NCI-H69 (cell line): ENCODE results near the gene GPC1.

Experiments
- DNase-seq: peaks from one replicate; lab custom pipeline; 2025; lab: John Stamatoyannopoulos, UW

GPC1 gene

DNA sequence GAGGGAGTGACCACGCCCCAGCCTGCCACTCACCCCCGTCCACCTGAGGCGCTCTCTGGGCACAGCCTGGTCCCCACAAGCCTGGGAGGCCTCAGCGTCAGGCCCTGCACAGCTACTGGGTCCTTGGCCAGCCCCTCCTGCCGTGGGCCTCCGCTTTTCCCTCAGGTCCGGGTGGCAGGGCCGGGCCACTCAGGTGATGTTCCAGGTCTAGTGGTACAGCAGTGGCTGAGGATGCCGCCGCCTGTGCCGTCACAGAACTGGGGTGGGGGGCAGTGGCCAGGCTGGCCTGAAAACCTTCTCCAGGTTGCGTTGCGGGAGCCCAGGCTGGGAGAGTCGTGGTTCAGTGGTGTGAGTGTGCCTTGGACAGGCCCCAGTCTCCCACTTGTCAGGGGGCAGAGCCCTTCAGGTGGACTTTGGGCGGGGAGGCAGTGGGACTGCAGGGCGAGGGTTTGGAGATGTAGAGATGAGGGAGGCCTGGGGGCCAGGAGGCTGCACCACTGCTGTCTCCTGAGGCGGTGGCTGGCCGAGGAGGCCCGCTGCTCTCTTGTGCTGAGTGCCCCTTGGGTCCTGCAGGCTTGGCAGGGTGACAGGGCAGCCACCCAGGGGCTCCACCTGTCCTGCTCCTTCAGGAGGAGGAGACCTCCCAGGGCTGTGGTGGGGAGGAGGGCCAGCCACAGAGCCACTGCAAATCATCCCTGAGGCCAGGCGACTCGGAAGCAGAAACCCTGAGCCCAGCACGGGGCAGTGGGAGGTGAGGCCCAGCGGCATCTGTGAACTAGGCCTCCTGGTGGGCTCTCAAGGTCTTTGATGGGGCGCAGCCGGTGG lies 7.6 kb downstream of the GPC1 start:
- no peak for DNase-seq

DNA sequence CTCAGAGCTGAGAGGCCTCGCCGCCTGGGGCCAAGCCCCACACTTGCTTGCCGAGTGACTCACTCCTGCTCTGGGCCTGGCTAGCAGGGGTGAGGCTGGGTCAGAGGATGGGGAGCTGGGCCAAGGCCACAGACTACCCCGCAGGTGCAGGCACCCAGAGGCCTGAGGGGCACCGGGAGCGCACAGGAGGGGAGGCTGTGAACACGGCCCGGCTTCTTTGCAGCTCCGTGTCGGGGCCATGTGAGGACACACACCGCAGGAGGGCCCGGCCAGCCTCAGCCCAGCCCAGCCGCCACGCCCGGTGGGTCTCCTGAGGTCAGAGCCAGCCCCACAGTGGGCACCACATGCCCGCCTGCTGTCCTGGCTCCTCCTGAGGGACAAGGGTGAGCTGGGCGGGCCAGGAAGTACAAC lies 8.4 kb downstream of the GPC1 start:
- no peak for DNase-seq

DNA sequence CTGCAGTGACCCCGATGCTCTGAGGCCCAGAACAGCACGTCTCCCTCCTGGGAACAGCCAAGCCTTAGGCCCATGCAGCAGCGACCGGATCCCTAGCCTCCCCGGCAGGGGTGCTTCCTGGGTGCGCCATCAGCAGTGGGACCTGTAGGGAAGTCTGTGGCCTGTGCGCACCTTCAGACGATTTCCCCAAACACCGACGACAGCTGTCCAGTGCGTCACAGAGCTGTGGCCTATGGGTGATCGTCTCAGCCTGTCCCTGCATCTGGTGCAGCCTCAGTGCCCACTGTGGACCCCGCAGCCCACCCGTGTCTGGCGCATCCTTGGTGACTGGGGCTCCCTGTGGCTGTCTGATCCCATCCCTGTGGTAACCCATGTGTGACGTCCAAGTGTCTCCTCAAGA lies 9.0 kb downstream of the GPC1 start:
- no peak for DNase-seq

DNA sequence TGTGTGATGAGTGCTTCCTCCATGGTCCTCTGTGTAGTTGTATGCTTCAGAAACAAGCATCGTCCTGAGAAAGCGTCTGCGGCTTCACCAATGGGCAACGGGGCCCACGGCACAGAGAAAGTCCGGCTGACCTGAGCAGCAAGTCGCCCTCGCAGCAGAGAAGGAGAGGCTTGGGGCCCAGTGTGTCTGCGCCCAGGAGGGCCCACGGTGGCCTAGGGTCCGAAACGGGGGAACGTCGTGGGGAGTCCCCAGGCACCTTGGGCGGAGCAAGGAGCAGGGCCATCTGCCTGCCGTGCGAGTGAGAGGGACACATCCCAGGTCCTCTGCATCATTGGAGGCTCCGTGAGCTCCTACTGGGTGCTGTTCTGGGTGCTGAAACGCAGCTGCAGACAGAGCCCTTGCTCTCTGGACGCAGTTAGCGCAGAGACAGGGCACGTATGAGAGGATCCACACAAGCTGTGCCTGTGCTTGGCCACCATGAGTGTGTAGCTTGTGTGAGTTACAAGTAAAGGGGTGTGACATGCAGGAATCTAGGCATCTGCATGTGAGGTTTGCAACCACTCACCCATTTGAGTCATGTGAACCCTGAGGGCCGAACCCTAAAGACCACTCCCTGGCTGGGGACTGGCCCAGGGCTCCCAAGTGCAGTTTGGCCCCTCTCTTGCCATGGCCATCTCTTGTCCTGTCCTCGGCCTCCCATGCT lies 10.6 kb downstream of the GPC1 start:
- no peak for DNase-seq

DNA sequence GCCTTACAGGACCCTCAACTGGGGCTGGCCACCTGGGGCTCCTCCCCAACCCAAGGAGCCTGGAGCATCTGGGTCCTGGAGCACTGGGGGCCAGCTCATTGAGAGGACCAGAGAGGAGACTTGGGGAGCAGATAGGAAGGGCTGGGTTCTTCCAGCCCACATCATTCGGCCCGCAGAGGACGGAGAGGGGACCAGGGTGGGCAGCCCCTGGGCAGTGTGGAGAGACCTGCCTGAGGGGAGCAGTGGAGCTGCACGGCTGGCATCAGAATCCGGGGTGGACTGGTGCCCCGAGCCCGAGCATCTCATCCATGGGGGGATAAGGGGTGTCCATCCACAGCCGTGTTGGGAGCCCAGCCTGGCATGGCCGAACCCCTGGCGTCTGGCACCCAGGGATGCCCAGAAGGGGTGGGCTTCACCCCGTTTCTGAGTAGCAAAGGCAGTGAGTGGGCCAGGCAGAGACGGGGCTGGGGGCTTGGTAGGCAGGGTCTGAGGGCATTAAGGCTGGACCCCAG lies 11.3 kb downstream of the GPC1 start:
- no peak for DNase-seq

DNA sequence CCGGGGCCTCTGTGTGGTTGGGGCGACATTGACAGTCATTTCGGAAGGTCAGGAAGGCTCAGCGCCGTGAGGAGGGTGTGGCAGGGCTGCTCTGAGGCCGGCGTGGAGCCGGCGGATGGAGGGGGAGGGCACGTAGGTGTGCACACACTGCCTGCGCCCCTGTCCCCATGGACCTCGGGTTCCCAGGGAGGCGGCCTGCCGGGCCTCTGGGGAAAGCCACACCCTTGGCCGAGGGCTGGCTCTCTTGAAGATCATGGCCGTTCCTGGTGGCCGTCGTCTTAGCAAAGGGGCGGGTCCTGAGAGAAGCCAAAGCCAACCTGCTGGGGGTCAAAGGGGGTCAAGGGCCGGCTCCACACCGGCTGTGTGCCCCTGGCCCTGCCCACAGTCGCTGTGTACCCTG lies 11.9 kb downstream of the GPC1 start:
- no peak for DNase-seq

DNA sequence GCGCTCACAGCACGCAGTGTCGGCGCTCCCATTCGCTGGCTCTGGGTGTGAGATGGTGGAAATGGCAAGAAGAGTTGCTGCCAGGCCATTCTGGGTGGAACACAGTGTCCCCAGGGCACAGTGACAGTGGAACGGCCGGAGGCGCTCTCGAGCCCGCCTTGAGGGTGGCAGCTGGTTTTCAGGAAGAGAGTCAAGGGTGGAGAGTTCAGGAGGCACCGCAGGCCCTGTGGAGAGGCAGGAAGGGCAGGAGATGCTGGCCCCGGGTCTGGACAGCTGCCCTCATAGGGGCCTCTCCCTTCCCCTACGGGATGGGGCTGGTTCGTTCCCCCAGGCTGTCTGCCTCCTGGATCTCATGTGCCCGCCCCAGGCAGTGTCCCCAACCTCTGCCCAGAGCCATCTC lies 12.5 kb downstream of the GPC1 start:
- no peak for DNase-seq

DNA sequence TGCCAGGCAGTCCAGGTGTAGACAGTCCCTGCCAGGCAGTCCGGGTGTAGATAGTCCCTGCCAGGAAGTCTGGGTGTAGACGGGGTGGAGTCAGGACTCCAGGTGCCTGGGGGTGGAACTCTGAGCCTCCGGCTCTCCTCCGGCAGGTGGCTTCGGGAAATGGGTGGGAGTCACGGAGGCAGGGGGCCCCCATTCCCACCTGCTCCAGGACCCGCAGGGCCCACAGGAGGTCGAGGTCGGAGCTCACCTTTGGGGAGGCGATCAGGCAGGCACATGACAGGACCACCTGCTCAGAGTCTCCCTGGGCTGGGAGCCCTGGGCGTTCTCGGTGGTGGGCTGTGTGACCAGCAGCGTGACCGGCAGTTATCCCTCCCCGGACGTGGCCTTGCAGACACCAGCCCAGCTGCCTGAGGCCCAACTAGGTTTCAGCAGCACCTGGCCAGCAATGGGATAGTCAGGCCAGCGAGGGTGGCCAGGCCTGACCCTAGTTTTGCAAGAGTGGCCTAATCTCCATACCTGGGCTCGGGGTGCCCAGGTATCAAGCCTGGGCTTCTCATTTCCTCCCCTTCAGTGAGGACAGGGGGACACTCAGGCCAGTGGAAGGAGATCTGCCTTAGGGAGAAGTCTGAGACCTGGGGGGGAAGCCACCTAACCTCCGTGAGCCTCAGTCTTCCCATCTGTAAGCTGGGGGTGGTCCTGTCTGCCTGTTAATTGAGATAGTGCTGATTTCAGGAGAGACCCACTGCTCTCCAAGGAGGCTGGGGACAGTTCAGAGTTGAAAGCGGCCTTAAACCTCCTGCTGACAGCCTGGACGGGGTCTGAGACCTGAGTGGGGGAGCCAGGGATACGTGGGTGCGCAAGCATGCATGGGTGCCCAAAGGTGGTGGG lies 13.2 kb downstream of the GPC1 start:
- DNase-seq = peak; percentile 44

DNA sequence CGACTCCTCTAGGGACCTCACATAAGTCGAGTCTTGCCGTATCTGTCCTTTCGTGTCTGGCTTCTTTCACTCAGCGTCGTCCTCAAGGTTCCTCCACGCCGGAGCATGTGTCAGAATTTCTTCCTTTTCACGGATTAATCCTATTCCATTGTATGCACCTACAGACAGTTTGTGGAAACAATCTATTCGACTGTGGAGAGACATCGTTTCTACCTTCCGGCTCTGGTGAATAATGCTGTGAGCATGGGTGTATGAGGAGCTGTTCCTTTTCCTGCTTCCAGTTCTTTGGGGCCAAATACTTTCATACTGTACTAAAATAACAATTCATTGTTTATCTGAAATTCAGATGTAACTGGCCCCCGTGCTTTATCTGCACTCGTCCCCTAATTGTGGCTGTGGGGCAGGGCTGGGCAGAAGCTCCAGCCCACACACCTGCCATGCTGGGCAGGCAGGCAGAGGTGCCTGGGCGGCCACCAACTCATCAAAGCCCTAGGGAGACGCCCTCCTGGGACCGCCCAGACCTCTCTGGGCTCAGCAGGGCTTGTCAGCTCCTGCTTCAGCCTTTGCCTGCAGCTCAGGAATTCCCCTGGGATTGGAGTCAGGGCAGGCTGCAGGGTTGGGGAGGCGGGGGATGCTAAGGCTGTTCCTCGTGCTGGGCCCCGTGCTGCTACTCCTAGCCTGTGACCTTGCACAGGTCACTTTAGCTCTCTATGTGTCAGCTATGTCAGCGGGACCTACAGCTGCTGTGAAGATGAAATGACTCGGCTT lies 14.5 kb downstream of the GPC1 start:
- DNase-seq = peak; percentile 68

DNA sequence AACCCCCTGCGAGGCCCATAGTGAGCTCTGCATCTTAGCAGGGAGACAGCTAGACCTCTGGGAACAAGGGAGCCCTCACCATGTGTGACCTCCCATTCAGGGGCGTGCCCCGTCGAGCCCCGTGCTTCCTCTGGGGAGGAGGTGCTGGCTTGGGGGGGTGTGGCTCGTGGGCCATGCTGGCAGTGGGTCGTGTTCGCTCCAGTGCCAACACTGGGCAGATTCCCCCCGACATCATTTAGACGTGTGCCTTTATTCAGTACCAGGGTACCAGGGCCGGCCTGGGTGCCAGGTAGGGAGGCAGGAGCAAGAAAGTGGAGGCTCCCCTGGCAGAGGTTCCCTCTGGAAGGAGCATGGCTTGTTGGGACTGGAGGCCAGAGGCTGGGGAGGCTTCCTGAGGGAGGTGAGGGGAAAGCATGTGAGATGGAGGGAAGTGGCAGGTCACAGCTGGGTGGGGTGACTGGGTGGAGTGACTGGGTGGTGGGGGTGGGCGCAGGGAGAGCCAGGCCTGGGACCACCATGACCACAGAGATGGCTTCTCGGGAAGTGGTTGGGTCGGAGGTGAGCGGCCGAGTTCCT lies 15.2 kb downstream of the GPC1 start:
- DNase-seq = no peak

DNA sequence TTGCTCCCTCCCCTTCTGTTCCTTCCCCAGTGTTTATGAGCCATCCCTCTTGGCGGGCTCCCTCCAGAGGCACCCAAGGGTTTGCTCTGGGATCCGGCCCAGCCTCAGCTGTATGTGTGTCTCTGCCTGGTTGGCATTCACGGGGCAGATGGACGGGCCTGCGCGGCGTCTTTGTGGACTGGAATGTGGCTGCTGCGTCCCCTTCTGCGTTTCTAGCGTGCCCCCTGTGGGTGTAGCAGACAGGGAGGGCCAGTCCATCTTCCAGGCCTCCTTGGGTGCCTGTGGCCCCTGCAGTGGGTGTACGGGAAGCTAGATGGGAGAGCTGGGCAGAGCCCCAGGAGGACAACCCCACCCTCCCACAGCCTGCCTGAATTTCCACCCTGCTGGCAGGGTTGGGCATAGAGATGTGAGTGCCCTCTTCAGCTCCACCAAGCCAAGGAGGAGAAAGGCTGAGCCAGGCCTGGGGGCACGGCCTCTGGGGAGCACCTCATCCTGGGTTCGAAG lies 15.7 kb downstream of the GPC1 start:
- no peak for DNase-seq

DNA sequence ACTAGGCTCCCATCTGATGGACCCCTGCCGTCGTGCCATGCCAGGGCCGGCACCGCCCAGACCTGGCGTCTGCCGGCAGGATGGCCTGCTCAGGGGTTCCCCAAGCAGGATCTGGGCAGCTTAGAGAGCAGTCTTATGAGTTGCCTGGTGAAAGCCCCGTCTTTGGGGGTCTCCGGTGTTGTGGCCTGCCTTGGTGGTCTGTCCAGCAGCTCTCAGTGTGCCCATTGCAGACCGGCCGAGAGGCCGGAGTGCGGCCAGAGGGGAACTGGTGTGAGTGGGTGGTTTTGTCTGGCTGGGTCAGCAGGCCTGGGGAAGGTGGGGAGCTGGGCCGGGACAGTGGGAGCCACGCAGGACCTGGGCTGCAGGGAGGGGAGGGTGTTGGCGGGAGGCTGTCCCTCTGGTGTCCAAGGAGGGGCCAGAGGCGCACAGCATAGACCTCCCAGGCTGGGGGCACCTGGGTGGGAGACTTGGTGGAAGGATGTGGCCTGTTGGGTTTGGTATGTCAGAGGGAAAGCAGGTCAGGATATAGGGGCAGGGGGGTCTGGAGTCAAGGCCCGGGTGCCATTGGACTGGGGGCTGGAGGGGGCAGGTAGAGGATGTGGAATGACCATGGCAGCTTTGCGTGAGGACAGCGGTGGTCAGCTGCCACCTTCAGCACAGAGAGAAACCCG lies 16.5 kb downstream of the GPC1 start:
- DNase-seq = no peak

DNA sequence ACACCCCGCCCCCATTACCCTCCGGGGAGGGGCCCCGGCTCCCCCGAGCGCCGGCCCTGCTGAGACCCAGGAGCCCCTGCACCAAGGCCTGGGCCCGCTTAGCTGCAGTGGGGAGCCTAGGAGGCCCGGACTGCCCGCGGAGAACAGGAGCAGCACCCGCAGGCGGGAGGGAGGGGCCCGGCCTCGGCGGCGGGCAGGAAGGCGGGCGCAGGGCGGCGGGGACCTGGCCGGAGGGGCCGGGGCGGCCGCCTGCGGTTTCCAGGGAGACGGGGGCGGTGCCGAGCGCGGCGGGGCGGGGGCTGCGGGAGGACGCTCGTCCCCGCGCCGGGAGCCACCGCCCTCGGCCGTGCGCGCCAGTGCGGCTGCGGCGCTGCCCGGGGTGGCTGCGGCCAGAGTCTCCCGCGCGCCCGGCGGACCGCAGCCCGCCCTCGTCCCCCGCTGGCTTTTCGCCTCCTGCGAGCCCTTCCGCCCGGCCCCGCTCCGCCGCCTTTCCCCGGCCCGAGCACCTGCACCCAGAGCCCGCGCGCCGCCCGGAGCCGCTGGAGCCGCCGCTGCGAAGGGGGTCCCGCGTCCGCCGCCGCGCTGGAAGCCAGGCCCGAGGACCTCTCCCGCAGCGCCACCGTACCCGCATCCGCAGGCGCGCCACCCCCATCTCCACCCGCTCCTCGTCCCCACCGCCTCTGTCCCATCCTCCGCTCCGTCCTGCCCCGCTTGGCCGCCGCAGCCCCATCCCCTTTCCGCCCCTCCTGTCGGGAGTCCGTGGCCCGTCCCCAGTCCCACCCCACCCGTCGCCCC lies 17.2 kb downstream of the GPC1 start:
- DNase-seq = peak; percentile 80

DNA sequence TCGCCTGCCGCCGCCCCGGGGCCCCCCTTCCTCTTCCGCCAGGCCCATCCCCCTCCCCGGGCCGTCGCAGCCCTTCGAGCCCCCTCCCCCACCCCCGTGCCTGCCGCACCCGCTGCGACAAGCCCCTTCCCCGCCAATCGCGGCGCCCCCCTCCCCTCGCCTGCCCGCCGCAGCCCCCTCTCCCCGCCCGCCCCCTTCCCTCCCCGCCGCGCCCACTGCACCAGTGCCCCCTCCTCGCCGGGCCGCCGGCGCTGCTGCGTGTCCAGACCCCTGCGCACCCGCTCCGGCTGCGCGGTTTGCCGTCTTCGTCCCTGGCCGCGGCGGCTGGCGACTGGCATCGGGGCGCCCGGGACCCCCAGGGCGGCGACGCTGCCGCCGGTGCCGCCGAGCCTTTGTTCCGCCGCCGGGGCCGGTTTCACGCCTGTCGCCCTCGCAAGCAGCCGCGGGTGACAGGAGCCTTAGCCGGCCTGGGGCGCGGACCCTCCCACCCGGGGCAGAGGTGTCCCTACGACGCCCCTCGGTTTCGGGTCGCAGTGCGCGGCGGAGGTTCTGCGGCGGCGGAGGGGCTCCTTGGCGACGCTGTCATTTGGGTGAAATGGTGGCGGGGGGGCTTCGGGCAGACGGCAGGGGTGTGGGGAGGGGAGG lies 18.1 kb downstream of the GPC1 start:
- DNase-seq = peak; percentile 18

DNA sequence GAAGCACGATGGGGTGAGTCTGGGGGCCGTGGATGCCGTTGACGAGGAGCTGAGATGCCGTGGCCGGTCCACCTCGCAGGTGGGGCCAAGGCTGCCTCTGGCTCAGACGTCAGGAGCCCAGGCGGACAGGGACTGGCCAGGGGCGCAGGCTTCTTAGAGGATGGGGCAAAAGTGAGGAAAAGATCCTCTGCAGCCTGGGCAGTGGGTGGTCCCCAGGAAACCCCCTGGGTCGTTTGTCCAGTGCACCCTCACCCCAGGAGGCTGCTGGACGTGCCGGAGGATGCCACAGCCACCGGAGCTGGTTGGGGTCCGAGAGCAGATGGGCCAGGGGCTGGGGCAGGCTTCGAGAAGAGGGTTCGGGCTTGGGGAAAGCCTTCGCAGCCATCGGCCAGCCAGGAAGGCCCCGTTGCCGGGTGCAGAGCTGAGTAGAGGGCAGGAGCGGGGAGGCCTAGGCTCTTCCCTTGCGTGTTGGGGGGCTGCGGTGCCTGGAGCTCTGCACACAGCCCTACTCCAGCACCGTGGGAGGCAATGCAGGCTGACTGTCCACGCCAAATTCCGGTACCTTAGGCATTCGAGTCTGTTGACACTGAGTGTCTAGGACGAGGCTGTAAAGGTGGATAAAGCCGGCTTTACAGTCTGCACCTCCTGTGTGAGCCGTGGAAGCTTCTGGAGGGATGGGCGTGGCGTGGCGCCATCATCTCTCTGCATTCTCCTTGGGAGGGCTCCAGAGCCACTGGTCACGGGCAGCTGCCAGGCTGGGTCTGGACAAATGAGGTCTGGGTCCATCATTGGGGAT lies 18.8 kb downstream of the GPC1 start:
- DNase-seq = no peak

DNA sequence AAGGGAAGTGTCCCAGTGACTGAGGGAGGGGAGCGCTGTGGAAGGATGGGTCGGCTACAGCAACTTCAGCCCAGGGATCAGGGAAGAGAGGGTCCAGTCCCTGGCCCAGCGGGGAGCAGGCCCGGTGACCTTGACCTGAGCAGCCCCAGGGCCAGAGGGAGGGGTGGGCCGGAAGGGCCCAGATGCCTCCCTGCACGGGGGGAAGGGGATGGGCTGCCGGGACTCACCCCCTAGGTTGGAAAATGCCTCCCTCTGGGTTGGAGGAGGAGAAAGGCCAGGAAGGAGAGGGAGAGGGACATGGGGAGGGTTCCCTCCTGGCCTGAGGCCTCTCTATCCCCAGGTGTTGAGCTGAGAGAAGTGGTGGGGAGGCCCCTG lies 19.8 kb downstream of the GPC1 start:
- no peak for DNase-seq

DNA sequence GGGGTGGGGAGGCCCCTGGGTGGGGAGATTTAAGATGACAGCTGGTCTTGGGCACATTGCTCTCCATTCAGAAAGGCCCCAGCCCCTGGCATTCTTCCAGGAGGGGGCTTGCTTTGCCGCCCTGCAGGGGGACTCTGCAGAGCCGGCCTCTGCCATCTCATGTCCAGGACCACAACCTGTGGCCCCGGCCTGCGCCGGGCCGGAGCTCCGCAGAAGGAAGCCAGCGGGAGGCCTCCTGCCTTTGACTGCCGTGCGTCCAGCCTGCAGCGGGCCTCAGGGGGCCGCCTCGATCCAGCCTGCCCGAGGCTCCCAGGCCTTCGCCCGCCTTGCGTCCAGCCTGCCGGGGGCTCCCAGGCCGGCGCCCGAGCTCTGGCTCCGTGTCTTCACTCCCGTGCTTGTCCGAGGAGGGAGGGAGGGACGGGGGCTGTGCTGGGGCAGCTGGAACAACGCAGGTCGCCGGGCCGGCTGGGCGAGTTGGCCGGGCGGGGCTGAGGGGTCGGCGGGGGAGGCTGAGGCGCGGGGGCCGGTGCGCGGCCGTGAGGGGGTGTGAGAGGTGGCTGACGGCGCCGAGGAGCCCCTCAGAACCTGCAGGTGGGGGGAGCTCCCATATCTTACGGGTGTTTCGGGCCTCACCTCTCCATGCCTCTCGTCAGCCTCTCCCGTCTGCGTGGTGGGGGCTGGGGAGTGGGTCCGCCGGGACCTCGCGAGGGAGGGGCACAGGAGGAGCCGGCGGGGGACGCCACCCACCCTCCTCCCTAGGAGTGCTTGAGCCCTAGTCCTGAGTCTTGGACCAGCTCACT lies 20.4 kb downstream of the GPC1 start:
- no peak for DNase-seq
